SK-N-MC (cell line): ENCODE results near the gene APOC3.

Experiments used
- DNase-seq: peaks from one replicate; pipeline ENCODE4 v3.0.0-alpha.2; 2011; ENCODE audit warnings: low read depth, low spot score
- H3K27ac ChIP-seq: fragments of 200-600 bp; sonication (generic); 2 replicates; pipeline ENCODE4 v1.5.1; 2016; ENCODE audit warnings: mixed run types
- H3K36me3 ChIP-seq: fragments of 200-600 bp; sonication (generic); 2 replicates; pipeline ENCODE4 v1.6.1; 2017; ENCODE audit warnings: antibody characterized with exemption, low read length, mixed read lengths; ENCODE audit not compliant: insufficient read depth
- H3K4me3 ChIP-seq: fragments of 200-600 bp; sonication (generic); 2 replicates; pipeline ENCODE4 v1.5.1; 2016
- H3K9ac ChIP-seq: fragments of 200-600 bp; sonication (generic); 2 replicates; pipeline ENCODE4 v1.8.0; 2017; ENCODE audit warnings: mixed run types, mixed read lengths; ENCODE audit not compliant: insufficient read length
- H3K9me3 ChIP-seq: fragments of 200-600 bp; sonication (generic); 2 replicates; pipeline ENCODE4 v1.6.1; 2017; ENCODE audit warnings: low read depth, mild to moderate bottlenecking, antibody characterized with exemption, low read length, moderate library complexity, mixed read lengths
- EZH2 ChIP-seq: fragments of 200-600 bp; sonication (generic); IDR thresholded peaks from one replicate; pipeline ENCODE4 v1.6.1; 2017; ENCODE audit warnings: antibody characterized with exemption
- FOXP2 ChIP-seq: optimal IDR thresholded peaks from 2 replicates; pipeline ENCODE3; 2011; ENCODE audit warnings: mild to moderate bottlenecking, moderate library complexity; ENCODE audit not compliant: insufficient read depth; ENCODE audit errors: extremely low read length, control extremely low read depth
- POLR2AphosphoS5 ChIP-seq: IDR thresholded peaks from 2 replicates; pipeline ENCODE4 v1.6.1; 2012; ENCODE audit warnings: mild to moderate bottlenecking, low read depth, low read length, borderline replicate concordance

APOC3 gene

DNA sequence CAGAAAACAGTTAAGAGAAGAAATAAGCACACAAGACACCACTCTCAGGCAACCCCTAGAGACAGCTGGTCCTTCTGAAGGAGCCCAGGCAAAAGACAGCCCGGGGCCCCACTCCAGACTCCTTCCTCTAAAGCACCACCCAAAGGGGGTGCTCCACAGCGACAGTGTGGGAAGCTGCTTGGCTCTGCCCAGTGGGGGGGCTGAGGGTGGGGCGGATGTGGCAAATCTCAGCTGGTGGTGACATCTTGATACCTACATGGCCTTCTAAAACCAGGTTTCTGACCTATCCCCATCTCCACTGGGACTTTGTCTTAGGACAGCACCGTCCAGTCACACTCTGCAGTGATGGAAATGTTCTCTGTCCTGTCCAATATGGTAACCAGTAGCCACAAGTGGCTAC, 17.9 kb downstream of the APOC3 start:
- Histone ChIP-seq H3K9ac (no peak overlapping the region), H3K4me3 (no peak overlapping the region), H3K9me3 (no peaks in the 10 kb centered on the region), H3K27ac (no peak overlapping the region), H3K36me3 (peaks cover 51% of the 10 kb centered on the region)
- no peak for DNase-seq
- no peak for TF ChIP-seq FOXP2
- TF ChIP-seq EZH2, result no peak

DNA sequence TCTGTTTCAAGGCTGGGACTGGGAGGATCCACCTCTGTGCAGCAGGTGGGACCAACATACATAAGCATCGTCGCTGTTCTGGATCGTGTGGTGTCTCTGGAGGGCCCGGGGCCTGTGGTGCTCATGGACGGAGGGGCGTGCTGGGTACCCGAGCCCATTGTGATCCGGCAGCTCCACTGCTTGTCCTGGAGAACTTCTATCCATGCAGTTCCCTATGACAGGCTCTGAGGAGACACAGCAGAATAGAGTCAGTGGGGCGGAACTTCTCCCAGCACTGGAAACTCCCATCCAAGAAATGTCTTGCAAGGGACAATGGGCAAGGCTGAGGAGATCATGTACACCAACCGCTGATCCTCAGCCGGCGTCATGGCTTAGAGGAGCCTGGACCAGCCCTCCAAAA, 19.4 kb downstream of the APOC3 start:
- H3K27ac ChIP-seq, result no peak overlapping the region
- TF ChIP-seq EZH2, result no peak
- no peak for TF ChIP-seq FOXP2
- TF ChIP-seq POLR2AphosphoS5, result no peak
- H3K9ac ChIP-seq, result no peak overlapping the region

DNA sequence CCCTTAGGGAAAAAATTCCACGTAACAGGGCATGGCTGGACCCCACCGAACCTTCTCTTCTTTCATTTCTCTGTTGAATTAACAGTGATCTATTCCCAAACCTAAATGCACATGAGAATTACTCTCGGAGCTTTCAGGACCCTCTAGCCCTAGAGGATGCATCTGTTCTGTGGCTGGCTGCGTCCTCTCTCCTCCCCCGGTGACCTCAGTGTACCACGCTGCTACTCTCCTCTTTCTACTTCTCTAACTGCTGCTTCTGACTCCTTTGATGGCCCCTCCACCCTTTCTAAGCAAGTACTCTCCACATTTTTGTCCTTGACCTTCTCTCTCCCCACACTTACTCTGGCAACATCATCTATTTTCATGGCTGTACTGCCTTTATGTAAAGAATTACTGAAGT, 19.8 kb downstream of the APOC3 start:
- no peak for DNase-seq
- no peaks in the 10 kb centered on the region for H3K9me3 ChIP-seq
- no peak overlapping the region for H3K9ac ChIP-seq
- TF ChIP-seq FOXP2 (no peak), POLR2AphosphoS5 (no peak), EZH2 (no peak)
- H3K4me3 ChIP-seq, result no peak overlapping the region
- H3K36me3 ChIP-seq, result peaks cover 42% of the 10 kb centered on the region
- H3K27ac ChIP-seq, result no peak overlapping the region

More for the DNA sequence above, 19.4 kb downstream of the APOC3 start:
- H3K4me3 ChIP-seq, result no peak overlapping the region
- H3K9me3 ChIP-seq, result no peaks in the 10 kb centered on the region
- H3K36me3 ChIP-seq, result peaks cover 42% of the 10 kb centered on the region
- no peak for DNase-seq

DNA sequence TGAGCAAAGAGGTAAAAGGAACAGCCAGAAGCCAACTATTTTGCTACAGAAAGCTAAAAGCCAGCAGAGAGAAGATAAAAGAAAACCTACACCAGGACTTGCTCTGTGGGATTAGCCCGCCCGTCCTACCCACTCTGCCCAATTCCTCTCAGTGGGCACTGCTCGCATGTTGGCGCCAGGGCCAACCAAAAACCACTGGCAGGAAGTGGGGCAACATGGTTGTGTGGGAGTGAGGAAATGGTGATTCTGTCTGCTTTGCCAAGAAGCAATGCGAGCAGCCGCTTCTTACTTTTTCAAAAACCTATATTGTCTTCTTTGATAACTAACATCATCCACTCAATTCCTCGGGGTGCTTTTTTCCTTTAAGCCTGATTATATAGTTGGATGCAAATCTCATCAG, 21.9 kb downstream of the APOC3 start:
- Histone ChIP-seq H3K27ac (no peak overlapping the region; the same call in 1 of the 2 replicates), H3K9ac (no peak overlapping the region)

DNA sequence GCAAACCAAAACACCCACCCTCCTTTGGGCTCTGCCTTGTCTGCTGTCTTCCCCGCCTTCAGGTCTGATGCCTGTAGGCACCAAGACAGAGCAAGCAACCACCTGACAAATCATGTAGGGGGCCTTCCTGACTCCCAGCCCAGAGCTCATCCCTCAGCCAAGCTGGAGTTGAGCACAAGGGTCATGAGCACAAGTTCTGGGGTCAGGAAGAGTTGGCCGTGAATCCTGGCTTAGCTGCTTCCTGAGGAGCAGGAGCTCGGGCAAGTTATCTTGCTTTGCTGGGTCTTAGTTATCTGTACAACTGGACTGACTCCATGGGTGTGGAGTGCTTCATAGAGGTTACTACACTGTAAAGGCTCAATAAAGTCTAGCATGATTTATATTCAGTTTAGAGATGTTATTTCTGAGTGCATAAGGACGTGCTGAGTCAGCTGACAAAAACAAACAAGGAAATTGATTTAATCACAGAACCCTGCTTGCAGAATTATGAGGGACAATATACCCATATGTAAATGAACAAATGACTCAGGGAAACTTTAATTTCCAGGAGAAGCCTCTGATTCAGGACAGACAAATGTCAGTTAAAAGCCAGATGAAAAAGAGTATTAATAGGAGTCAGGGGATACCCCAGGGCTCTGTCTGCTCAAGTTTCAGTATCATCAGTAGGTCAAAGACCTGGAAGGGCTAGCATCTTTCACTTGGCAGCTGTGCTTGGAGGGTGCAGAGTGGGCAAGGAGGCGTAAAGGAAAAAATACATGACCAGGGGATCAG, 22.7 kb downstream of the APOC3 start:
- TF ChIP-seq POLR2AphosphoS5 (no peak), EZH2 (no peak), FOXP2 (no peak)
- peaks cover 24% of the 10 kb centered on the region for H3K36me3 ChIP-seq
- no peak overlapping the region for H3K27ac ChIP-seq
- DNase-seq, result no peak
- no peak overlapping the region for H3K9ac ChIP-seq
- no peaks in the 10 kb centered on the region for H3K9me3 ChIP-seq
- no peak overlapping the region; the same call in 1 of the 2 replicates for H3K4me3 ChIP-seq

More for the DNA sequence above, 21.9 kb downstream of the APOC3 start:
- DNase-seq, result no peak
- TF ChIP-seq FOXP2, result no peak
- TF ChIP-seq EZH2, result no peak
- TF ChIP-seq POLR2AphosphoS5, result no peak
- H3K36me3 ChIP-seq, result peaks cover 28% of the 10 kb centered on the region
- no peak overlapping the region for H3K4me3 ChIP-seq
- no peaks in the 10 kb centered on the region for H3K9me3 ChIP-seq

DNA sequence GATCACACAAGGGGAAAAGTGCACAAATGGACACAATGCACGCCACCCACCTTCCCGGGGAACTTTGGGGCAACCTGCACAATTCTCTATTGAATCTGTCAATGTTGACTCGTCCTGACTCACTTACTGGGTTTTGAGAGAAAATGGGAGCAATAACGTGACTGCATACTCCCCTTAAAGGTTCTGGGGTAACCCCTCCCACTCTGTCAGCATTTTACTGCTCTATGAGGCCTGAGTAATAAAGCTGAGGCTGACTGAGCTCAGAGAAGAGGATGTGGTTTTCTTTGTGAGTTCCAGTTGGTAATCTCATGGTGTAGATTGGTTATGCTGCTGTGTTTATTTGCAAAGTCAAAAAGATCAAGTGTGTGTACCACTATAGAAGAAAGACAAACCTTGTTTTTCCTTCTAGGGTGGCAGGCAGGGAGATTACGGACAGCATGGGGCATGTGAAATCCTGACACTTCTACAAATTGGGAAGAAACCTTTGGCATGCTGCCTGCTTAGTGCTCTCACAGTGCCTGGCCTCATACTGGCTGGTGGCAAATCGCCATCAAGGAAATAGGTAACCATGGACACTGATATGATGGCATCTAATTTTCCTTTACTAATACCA, 23.9 kb downstream of the APOC3 start:
- H3K27ac ChIP-seq, result peak overlapping the region; percentile 45
- no peak for DNase-seq
- H3K9me3 ChIP-seq, result no peaks in the 10 kb centered on the region
- H3K4me3 ChIP-seq, result no peak overlapping the region
- H3K9ac ChIP-seq, result no peak overlapping the region
- TF ChIP-seq FOXP2 (no peak), EZH2 (no peak), POLR2AphosphoS5 (no peak)
- H3K36me3 ChIP-seq, result peaks cover 30% of the 10 kb centered on the region

DNA sequence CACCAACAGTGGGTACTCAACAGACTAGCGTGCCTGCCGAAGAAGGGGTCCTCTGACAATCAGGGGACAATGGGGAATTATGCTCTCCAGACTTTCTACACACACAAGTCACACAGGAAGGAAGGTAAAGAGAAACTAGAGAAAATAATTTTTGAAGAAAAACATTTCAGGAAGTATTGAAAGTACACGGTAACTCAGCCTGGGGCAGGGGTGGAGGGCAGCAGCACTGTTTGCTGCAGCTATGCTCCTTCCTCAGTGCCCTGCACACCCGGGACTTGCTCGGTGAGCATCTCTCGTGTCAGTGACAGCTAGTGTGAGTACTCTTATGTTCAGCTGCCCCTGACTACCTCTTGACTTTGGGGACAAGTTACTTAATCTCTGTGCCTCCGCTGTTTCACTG, 25.7 kb downstream of the APOC3 start:
- DNase-seq, result no peak
- H3K4me3 ChIP-seq, result no peak overlapping the region
- TF ChIP-seq EZH2, result no peak
- TF ChIP-seq POLR2AphosphoS5, result no peak
- TF ChIP-seq FOXP2, result no peak
- H3K36me3 ChIP-seq, result peaks cover 32% of the 10 kb centered on the region
- H3K9me3 ChIP-seq, result no peaks in the 10 kb centered on the region
- no peak overlapping the region for H3K9ac ChIP-seq
- no peak overlapping the region for H3K27ac ChIP-seq

DNA sequence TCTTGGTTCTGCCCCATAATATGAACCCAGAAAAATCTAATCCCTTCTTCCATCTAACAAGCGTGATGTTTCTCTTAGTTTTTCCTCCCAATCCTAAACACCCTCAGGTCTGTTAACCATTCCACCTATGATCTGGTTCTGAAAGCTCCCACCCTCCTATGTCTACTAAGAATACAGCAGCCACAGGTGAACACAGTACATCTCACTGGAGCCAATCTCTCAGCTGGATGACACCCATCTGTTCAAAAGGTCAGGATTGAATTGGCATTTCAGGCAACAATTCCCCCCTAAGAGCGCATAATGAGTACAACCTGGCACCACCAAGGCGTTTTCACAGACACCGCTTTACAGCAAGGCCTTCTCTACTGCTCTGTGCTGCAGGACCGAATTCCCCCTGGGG, 26.7 kb downstream of the APOC3 start:
- Histone ChIP-seq H3K9me3 (no peaks in the 10 kb centered on the region), H3K36me3 (peaks cover 42% of the 10 kb centered on the region), H3K9ac (no peak overlapping the region), H3K27ac (no peak overlapping the region), H3K4me3 (no peak overlapping the region)
- DNase-seq, result no peak
- no peak for TF ChIP-seq FOXP2
- no peak for TF ChIP-seq POLR2AphosphoS5
- no peak for TF ChIP-seq EZH2

DNA sequence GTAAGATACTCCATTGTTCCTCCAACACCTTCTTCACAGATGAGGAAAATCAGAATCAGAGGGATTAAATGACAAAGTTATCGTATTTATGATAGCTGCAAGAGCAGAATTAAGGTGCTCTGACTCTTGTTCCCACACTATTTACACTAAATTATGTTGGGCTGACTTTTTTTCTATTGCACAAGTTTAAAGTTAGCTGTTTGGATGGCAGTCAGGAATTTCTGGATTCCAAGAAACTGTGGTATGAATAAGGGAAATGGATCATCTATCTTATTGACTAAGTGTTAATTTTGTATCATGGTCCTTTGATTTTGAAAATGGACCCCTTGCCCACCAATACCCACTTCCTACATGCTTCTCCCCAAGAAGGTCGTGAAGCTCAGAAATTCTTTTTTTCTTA, 27.6 kb downstream of the APOC3 start:
- no peak overlapping the region for H3K9ac ChIP-seq
- DNase-seq, result no peak
- H3K36me3 ChIP-seq, result peaks cover 51% of the 10 kb centered on the region
- H3K4me3 ChIP-seq, result no peak overlapping the region
- TF ChIP-seq FOXP2 (no peak), POLR2AphosphoS5 (no peak), EZH2 (no peak)
- no peak overlapping the region for H3K27ac ChIP-seq
- H3K9me3 ChIP-seq, result no peaks in the 10 kb centered on the region
